ENCODE measurements around the gene NINJ1. TPM values are rescaled to one million over a fixed set of nuclear protein-coding genes. Genes with fewer than 3 reads are reported as not detected.

The NINJ1 gene
- total RNA-seq, 1 donor from 2014 or later: 53.5 TPM

DNA sequence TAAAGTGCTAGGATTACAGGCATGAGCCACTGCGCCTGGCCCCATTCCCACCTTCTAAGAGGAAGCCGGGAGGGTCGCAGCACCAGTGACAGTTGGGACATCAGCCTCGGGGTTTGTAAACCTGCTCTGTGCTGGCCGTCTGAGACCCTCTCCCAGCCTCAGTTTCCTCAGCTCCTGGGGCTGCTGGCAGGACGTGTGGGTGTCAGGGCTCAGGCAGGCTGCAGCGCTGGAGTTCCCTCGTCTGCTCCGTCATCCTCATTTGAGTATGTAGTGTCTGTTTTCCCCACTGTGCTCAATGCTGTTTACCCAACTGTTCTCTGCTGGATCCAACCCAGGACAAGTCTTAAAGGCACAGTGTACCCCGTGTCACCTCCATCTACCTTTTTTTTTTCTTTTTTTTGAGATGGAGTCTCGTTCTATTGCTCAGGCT is 2.0 kb upstream of the NINJ1 start:
- DNase-seq (ENCODE audit: low spot score) (no peak), ATAC-seq (no peak)
- intact Hi-C loops (cut with DNase I): no loop called here

DNA sequence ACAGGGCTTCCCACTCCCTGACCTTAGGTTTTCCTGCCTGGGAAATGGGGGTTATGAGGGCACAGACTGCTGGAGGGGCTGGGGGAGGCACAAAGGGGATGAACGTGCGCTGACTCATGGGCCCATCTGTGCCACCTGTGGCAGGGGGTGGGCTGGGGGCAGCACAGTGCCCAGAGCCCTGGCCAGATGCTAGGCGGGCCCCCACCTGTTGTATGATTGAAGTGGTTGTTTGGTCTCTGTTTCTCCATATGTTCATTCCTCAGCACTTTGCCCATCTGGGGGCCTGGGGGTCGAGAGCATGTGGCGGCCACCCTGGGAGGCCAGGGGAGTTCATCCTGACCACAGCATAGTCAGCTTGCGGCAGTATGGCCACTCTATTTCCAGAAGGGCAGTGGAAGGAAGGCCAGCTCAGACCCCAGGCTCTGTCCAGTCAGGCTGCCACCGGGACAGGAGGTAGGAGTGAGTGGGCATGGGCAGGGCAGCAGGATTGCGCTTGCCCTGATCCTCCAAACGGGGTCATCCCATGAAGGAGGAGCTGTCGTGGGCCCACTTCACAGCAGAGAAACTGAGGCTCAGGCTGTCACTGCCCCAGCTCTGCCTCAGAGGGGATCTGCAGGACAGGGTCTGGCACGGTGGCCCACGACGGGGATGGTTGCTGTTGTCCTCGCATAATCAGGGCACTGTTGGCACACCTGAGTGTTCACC is 841 bp upstream of the NINJ1 start:
- intact Hi-C loops (cut with DNase I): no loop called here
- ATAC-seq (no peak), DNase-seq (ENCODE audit: low spot score) (no peak)

GRCh38 chr9:93133681-93134014 is 403 bp downstream of the NINJ1 start:
- intact Hi-C loops (cut with DNase I): no loop called here
- peak; percentile 77 for ATAC-seq
- peak; percentile 86 for DNase-seq (ENCODE audit: low spot score)

DNA sequence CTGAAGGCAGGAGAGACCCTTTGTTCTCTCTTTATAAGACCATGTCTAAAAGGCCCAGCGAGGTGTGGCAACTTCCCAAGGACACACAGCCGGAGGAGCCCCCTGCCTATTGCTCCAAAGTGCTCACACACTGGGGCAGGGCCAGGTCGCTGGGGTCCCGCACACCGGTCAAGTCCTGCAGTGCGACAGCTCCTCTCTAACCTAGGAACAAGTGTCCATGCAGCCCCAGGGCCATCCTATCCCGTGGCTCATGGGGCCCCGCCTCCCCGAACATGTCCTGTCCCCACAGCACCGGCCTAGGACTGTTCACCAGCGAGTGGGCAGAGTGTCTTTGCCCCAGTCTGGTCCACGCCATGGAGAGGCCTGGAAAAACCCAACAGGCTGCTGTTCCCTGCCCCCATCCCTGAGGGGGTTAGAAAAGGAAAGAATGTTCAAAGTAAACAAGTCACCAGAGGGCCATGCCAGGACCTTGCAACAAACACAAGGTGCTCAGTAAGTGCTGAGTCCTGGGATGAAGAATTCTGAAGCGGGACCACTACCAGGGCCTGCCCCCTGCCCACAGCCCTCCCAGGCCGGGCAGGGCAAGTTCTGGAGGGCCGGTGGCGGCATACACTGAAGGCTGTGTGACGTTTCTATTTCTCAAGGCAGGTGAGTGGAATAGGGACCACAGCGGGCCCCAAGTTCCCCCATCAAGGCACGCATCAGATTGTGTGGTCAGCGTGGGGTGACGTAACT is 938 bp downstream of the NINJ1 start:
- intact Hi-C loops (cut with DNase I): no loop called here
- ATAC-seq (peak; percentile 12), DNase-seq (ENCODE audit: low spot score) (no peak)

DNA sequence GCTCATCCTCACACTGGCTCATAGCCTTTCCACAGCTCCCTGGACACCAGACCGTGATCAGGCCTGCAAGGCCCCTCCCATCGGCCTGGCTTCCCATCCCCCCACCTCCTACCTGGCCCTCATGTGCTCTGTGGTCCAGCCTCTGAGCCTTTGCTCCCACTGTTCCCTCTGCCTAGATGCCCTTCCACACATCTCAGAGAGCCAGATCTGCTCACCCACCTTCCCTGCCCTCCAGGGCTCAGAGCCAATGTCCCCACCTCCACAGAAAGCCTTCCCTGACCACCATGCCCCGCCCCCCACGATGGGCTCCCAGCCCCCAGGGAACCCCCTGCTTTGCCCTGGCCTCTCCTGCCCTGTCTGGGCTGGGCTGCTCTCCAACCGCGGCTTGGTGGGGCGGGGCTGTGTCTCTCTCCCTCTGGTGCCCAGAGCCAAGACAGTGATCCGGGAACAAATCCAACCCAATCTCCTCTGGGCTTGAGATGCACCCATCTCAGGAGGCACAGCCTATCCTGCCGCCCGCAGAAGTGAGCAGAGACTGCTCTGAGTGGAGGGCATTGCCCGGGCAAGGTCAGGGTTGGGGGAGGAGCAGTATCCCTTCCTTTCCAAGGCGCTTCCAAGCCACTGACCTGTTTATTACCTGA is 1.6 kb downstream of the NINJ1 start:
- intact Hi-C loops (cut with DNase I): no loop called here
- ATAC-seq (peak; percentile 35), DNase-seq (ENCODE audit: low spot score) (peak; percentile 84)

DNA sequence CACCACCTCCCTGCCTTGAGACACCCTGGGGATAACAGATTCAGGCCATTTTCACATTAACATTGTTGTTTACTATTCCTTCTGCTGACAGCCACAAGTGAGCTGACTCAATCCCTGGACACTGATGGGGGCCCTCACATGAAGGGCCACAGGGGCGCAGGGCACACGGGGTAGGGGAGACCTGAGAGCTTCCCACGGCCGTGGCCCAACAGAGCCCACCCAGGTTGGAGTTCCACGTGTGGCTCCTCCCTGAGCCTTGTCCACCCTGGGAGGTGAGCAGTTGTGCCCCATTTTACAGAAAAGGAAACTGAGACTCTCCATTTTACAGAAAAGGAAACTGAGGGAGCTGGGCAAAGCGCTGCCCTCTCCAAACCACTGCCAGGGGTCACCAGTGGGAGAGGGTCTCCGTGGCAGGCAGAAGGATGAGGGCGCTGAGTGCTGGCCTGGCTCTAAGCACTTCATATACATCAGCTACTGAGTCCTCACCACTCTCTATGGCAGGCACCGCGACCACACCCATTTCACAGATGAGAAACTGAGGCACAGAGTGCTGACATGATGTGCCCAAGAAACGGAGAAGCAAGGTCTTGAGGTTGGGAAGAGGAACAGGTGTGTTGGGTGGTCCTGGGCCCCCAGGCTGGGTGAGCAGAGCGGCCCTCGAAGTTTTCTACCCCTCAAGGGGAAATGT is 2.3 kb downstream of the NINJ1 start:
- intact Hi-C loops (cut with DNase I): no loop called here
- DNase-seq (ENCODE audit: low spot score): no peak
- no peak for ATAC-seq

- DNase-seq (ENCODE audit: low spot score): no peak
- ATAC-seq: no peak
- intact Hi-C loops (cut with DNase I): no loop called here
Observed at GRCh38 chr9:93130861-93131481, 3.1 kb downstream of the NINJ1 start.

DNA sequence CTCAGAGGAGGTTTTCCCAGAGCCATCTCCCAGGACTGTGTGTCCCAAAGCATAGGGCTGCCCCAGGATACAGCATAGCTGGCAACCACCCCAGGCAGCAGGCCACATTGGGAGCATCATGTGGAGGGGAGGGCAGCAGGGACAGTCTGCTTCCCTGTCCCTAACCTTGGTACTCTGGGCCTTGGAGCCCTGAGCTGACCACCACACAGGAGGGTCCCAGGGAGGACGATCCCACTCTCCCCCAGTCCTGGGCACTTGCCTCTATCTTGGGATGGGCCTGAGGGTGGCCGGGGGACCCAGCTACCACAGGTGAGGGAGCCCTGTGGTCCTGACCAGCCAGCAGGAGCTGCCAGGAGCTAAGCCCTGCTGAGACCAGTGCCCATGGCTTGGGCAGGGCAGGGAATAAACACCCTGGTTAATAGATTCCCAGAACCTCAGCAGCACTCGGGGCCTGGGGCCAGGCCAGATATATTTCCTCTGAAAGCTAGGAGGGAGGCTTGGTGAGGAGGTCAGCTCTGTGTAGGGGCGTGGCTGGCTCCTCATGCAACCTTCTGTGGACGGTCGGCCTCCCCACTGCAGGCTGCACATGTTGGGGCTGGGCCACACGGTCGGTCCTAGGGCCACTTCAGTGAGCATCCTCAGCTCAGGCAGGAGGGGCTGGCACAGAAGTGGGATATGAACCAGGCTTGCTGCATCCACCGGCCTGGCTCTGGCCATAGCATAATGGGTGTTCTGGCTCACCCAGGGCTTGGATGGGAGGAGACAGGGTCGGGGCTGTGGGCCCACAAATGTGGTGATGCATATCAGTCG is 4.2 kb downstream of the NINJ1 start:
- DNase-seq (ENCODE audit: low spot score) (peak; percentile 59), ATAC-seq (no peak)
- intact Hi-C loops (cut with DNase I): no loop called here

DNA sequence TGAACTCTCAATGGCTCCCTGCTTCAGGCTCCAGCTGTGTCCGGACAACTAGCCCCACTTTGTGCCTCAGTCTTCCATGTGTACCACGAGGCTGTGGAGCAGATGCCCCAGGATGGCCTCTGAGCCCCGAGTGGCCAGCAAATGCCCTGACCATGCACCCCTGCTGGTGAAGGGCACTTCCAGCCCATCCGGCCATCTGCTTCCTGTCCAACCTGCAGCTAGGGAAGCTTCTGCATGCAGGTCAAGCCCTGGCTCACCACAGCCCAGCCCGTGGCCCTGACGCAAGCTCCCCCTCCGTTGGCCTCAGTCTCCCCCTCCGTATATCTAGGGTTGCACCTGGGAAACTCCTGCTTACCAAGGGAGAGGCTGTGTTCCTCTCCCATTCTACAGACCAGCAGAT is 4.8 kb downstream of the NINJ1 start:
- ATAC-seq (no peak), DNase-seq (ENCODE audit: low spot score) (peak; percentile 70)
- intact Hi-C loops (cut with DNase I): no loop called here

GRCh38 chr9:93128715-93129224 is 5.3 kb downstream of the NINJ1 start:
- intact Hi-C loops (cut with DNase I): no loop called here
- no peak for ATAC-seq
- DNase-seq (ENCODE audit: low spot score): no peak

DNA sequence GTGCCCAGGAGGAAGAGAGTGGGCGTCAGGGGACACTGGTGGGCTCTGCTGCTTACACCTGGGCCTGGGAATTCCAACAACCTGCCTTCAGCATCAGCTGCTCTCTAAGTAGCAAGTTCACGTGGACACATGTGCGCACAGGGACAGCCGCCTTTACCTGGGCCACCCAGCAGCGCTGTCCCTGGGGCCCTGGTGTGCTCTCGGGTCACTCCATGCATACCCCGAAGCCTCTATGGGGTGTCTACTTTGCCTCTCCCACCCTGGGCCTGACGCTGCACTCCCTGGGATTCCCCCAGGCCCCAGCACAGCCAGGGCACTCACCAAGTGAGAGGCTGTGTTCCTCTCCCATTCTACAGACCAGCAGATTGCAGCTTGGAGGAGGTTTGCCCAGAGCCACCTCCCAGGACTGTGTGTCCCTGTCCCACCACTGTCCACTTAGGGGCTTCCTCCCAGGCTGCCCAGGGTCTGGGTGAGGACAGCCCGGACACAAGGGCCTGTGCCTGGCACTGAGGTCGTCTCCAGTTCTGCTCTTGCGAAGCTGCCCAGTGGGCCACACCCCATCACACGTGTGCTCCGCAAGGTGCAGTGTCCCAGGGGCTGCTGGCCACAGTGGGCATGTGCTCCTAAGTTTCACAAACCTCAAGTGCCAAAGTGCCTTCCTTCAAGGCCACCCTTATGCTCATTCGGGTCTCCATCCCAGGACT is 5.9 kb downstream of the NINJ1 start:
- intact Hi-C loops (cut with DNase I): no loop called here
- ATAC-seq (no peak), DNase-seq (ENCODE audit: low spot score) (peak; percentile 46)

DNA sequence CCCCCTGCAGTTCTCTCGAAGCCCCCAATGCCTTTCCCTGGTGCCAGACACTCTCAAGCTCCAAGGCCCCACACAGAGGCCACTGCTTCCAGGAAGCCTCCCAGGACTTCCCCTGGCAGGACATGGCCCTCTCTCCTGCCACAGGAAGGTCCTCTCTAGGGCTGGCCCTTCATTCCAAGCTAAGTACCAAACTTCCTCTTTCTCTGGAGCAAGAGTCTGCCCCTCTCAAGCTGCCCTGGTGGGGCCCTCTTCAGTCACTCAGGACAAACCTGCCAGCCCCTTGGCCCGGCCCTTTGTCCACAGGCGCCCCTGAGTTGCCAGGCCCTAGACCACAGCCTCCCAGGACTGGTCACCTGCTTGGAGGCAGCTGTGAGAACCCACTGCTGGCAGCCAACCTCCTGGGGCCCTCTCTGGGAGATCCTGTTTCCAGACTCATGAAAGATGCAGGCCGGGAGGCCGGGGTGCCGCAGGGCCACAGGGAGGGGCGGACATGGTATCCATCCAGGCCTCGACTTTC is 6.6 kb downstream of the NINJ1 start:
- ATAC-seq (peak; percentile 6), DNase-seq (ENCODE audit: low spot score) (peak; percentile 62)
- intact Hi-C loops (cut with DNase I): no loop called here

- intact Hi-C loops (cut with DNase I): no loop called here
- DNase-seq (ENCODE audit: low spot score) (peak; percentile 65), ATAC-seq (peak; percentile 62)
Observed at GRCh38 chr9:93126825-93127368, 7.2 kb downstream of the NINJ1 start.

DNA sequence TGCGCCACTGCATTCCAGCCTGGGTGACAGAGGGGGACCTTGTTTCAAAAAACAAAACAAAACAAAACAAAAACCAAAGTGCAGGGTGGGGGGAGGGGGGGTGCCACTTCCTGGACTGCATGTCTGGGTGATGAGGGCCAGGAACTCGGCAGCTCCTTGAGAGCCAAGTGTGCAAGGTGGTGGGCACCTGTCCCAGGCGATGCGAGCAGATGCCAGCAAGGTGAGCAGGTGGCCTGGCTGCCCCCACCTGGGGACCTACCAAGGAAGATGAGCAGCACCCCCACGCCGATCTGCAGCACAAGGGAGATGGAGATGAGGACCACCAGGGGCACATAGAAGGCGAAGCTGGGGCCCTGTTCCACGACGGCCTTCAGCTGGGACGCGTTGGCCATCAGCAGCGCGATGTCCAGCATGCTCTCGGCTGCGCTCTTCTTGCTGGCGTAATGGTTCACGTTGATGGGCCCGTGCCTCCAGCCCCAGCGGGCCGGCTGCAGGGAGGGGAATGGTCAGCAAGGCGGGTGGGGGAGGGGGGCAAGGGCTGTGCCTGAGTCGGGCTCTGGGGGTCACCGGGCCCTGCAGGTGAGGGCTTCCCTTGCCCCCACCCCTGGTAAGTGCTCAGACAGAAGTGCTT is 7.8 kb downstream of the NINJ1 start:
- no peak for ATAC-seq
- peak; percentile 66 for DNase-seq (ENCODE audit: low spot score)
- intact Hi-C loops (cut with DNase I): no loop called here

GRCh38 chr9:93125331-93125894 is 8.6 kb downstream of the NINJ1 start:
- peak; percentile 40 for DNase-seq (ENCODE audit: low spot score)
- intact Hi-C loops (cut with DNase I): no loop called here
- ATAC-seq: no peak

- DNase-seq (ENCODE audit: low spot score) (peak; percentile 55), ATAC-seq (no peak)
- intact Hi-C loops (cut with DNase I): no loop called here
Observed at GRCh38 chr9:93124793-93125192, 9.3 kb downstream of the NINJ1 start.
